Right lobe of liver (tissue), 6 donors: ENCODE results near the gene CREB3L2. TPM values are rescaled to one million over a fixed set of nuclear protein-coding genes. Genes with fewer than 3 reads are reported as not detected.

ENCODE experiments used
- ATAC-seq, 4 donors: fragments of 200-7000 bp; cut with Tn5 transposase; one replicate each; pipeline ENCODE4 v1.9.1; 2020; ENCODE audit warnings: mild to moderate bottlenecking in 4 of 4, moderate library complexity in 4 of 4
- DNase-seq, 3 donors: peaks; one replicate each; pipeline ENCODE4 v3.0.0-alpha.2; 2020
- H3K27ac ChIP-seq, 3 donors: fragments of 200-600 bp; one replicate each; pipeline ENCODE4 v1.8.0; 2022
- H3K27me3 ChIP-seq, 2 donors: fragments of 200-600 bp; one replicate each; pipeline ENCODE4 v1.8.0; 2022
- H3K36me3 ChIP-seq, 4 donors: fragments of 200-600 bp; sonication (generic) in 1 of 4; one replicate each; pipeline versions ENCODE4 v1.5.1 to v1.8.0; 2017 to 2022; ENCODE audit warnings: control low read depth in 1 of 4
- H3K4me1 ChIP-seq, 4 donors: fragments of 200-600 bp; sonication (generic) in 1 of 4; one replicate each; pipeline versions ENCODE4 v1.5.1 to v1.8.0; 2017 to 2022; ENCODE audit warnings: control low read depth in 1 of 4
- H3K4me3 ChIP-seq, 3 donors: fragments of 200-600 bp; one replicate each; pipeline ENCODE4 v1.8.0; 2022
- H3K9me3 ChIP-seq, 4 donors: fragments of 200-600 bp; sonication (generic) in 1 of 4; one replicate each; pipeline versions ENCODE4 v1.5.1 to v1.8.0; 2017 to 2022; ENCODE audit warnings: control low read depth in 1 of 4
- POLR2A ChIP-seq: fragments of 450-650 bp; IDR thresholded peaks from one replicate; pipeline ENCODE4 v1.6.1; 2017; ENCODE audit warnings: antibody characterized with exemption, mild to moderate bottlenecking
- WGBS: methylation state at CpG from one replicate; pipeline ENCODE4 v1.1.6; 2018; ENCODE audit warnings: low coverage, low lambda C conversion rate; ENCODE audit not compliant: insufficient coverage; ENCODE audit errors: missing lambda C conversion rate; 5-methylcytosine and 5-hydroxymethylcytosine counted together
- intact Hi-C, 2 donors: fragments of 100-400 bp; cut with DNase I; formaldehyde crosslinking; loops; one replicate each; pipeline versions ENCODE4 v1.11.2 to v1.14.1; 2022
- total RNA-seq, 6 experiments: library from RNA; depleted of rRNA in 2 of 6; stranded (reverse); fragments of >200 nt in 2 of 6; fragmentation: NEBNext Ultra II Directional in 3 of 6; extraction: Animal tissue kit (Norgen Biotek cat#: 25700) in 3 of 6; gene quantifications; one replicate each; pipeline versions ENCODE4 v1.1.0 to v1.2.4, GENCODE V29; 2016 to 2023
- TF ChIP-seq, protein P1 (sequence below), 4 donors: fragments of 200-600 bp in 3 of 4; fragments of 450-650 bp in 1 of 4; IDR thresholded peaks; one replicate each; pipeline versions ENCODE4 v1.5.1 to v1.8.0; 2016 to 2022; ENCODE audit warnings: antibody characterized with exemption in 4 of 4, mild to moderate bottlenecking in 2 of 4
- donor health status: DM: no; HTN: yes; CAD: no.
- donor health status: DM: no; HTN: no; CAD: no.
- donor health status: DM: no; HTN: no; CAD: no.
- donor health status: DM: no; HTN: yes; CAD: no.
- donor health status: DM: no; HTN: yes; CAD: no.

Gene CREB3L2
- total RNA-seq, 6 experiments from 2014 or later, result 11.5 to 29.9 (median 18.2) TPM

DNA sequence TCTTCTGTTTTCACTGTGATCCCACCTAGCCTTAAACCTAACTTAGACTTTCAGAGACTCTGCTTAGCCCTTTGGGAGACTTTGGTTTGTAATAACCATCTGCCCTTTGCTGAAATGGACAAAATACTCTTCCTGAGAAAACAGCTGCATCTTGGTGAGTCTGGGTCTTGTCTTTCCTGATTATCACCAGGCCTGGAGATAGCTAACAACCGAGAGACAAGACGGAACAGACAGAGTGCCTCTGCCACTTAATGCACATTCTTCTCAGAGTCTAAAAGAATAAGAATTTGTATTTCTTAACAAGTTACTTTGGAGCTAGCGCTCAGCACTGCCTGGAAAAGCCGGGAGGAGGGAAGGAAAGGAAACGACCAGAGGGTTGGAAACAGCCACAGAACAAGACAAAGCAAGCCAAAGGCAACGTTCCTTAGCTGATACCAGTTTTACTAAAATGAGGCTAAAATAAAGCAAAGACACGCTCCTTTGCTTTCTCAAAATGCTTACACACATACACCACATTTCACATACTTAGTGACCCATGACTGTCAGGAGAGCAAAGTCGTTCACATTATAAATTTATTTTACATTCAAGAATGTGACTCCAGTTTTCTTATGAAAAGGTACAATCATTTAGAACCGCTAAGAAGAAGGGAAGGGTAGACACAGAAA lies 84.8 kb downstream of the CREB3L2 start:
- ATAC-seq (no peak), DNase-seq (no peak)
- Histone ChIP-seq H3K36me3 (peaks cover 0 to 36% (median 12%) of the 10 kb centered on the region in 4 donors), H3K27me3 (no peaks in the 10 kb centered on the region), H3K4me1 (peaks cover 0 to 14% (median 5%) of the 10 kb centered on the region in 4 donors), H3K27ac (no peak overlapping the region), H3K9me3 (no peaks in the 10 kb centered on the region), H3K4me3 (no peak overlapping the region)
- intact Hi-C loops, result no loop called here
- WGBS, result 77% methylated on average over 9 of the region's 9 CpGs
- TF ChIP-seq POLR2A, result no peak
- TF ChIP-seq, protein P1, sequence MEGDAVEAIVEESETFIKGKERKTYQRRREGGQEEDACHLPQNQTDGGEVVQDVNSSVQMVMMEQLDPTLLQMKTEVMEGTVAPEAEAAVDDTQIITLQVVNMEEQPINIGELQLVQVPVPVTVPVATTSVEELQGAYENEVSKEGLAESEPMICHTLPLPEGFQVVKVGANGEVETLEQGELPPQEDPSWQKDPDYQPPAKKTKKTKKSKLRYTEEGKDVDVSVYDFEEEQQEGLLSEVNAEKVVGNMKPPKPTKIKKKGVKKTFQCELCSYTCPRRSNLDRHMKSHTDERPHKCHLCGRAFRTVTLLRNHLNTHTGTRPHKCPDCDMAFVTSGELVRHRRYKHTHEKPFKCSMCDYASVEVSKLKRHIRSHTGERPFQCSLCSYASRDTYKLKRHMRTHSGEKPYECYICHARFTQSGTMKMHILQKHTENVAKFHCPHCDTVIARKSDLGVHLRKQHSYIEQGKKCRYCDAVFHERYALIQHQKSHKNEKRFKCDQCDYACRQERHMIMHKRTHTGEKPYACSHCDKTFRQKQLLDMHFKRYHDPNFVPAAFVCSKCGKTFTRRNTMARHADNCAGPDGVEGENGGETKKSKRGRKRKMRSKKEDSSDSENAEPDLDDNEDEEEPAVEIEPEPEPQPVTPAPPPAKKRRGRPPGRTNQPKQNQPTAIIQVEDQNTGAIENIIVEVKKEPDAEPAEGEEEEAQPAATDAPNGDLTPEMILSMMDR (IDR thresholded peaks at IDR 0.05), result no peak

DNA sequence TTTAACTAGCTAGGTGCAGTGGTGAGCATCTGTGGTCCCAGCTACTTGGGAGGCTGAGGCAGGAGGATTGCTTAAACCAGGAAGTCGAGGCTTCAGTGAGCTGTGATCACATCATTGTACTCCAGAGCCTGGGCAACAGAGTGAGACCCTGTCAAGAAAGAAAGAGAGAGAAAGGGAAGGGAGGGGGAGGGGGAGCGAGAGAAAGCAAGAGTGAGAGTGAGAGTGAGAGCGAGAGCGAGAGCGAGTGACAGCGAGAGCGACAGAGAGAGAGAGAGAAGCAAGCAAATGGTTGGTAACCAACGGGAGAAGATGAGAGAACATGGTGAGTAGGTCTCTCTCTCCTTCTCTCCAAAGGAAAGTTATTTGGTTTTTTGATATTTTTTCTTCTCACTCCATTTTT lies 85.3 kb downstream of the CREB3L2 start:
- Histone ChIP-seq H3K9me3 (no peaks in the 10 kb centered on the region), H3K4me1 (peaks cover 0 to 10% (median 2%) of the 10 kb centered on the region in 4 donors), H3K36me3 (peaks cover 0 to 41% (median 14%) of the 10 kb centered on the region in 4 donors), H3K27me3 (no peaks in the 10 kb centered on the region), H3K27ac (no peak overlapping the region), H3K4me3 (no peak overlapping the region)
- intact Hi-C loops, result no loop called here
- no peak for DNase-seq
- 91% methylated on average over 8 of the region's 8 CpGs for WGBS
- no peak for ATAC-seq
- TF ChIP-seq, protein P1 (IDR thresholded peaks at IDR 0.05), result no peak
- TF ChIP-seq POLR2A, result no peak

DNA sequence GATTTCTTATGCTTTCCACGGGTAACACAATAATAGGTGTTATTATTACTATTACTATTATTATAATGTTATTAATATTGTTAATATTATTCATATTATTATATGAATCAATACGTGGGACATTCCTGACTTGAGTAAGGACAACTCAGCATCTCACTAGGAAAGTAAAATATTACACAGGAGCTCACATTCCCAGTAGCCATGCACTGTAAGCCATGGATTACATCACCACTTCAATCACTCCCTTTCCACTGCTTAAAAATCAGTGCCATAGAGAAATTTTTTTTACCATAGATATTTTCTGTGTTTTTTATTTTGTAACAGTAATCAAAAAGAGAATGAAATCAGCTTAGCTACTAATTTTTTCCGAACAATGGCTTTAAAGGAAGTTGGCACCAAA lies 86.6 kb downstream of the CREB3L2 start:
- no peaks in the 10 kb centered on the region for H3K27me3 ChIP-seq
- no peak overlapping the region for H3K4me3 ChIP-seq
- ATAC-seq, result no peak
- no peak overlapping the region for H3K27ac ChIP-seq
- intact Hi-C loops, result no loop called here
- no peak for DNase-seq
- H3K9me3 ChIP-seq, result no peaks in the 10 kb centered on the region
- peaks cover 0 to 54% (median 19%) of the 10 kb centered on the region in 4 donors for H3K36me3 ChIP-seq
- WGBS, result 84% methylated on average over 3 of the region's 3 CpGs
- TF ChIP-seq POLR2A, result no peak
- H3K4me1 ChIP-seq, result no peaks in the 10 kb centered on the region

DNA sequence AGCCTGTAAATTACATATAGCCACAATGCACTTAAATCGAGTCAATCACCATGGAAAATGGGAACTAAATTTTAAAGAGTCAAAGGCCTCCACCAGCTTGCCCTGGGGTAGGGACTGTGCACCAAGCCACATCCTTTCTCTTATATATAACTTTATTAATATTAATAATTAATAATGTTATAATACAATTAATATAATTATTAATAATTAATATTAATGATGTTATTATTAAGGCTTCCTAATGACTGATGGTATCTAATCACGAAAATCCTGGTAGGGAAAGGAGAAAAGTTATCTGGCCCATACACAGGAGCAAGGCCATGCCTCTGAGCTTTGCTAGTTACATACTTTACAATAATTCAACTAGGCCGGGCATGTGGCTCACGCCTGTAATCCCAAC lies 87.9 kb downstream of the CREB3L2 start:
- WGBS, result 94% methylated on average over 3 of the region's 4 CpGs
- TF ChIP-seq, protein P1 (IDR thresholded peaks at IDR 0.05), result no peak
- TF ChIP-seq POLR2A, result no peak
- H3K27me3 ChIP-seq, result no peaks in the 10 kb centered on the region
- DNase-seq, result no peak
- no peaks in the 10 kb centered on the region for H3K9me3 ChIP-seq
- H3K4me1 ChIP-seq, result no peaks in the 10 kb centered on the region
- peaks cover 0 to 63% (median 20%) of the 10 kb centered on the region in 4 donors for H3K36me3 ChIP-seq
- no peak overlapping the region for H3K4me3 ChIP-seq
- no peak for ATAC-seq
- intact Hi-C loops, result no loop called here
- H3K27ac ChIP-seq, result no peak overlapping the region

DNA sequence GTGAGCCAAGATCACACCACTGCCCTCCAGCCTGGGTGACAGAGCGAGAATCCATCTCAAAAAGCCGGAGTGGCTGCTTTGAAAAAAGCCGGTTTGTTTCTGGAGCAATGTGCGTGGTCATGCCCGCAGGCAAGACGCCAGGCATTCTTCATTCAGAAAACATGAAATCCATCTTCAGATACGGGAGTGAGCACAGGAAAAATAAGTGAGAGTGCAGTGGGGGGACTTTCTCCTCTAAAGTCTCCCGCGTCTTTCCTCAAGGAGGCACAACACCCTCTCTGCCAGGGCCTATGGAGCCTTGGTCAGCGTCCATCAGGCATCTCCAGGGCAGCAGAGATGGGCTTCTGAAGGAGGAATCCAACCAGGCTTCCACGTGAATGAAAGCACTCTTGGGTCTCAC lies 92.8 kb downstream of the CREB3L2 start:
- TF ChIP-seq, protein P1 (IDR thresholded peaks at IDR 0.05), result no peak
- TF ChIP-seq POLR2A, result no peak
- intact Hi-C loops, result loop anchor here in 1 of 2 donors (5.0 to 10.0 kb wide), 2 partner anchors 98 to 254 kb away; no protein-coding TSS in a partner anchor
- Histone ChIP-seq H3K4me3 (no peak overlapping the region), H3K27ac (no peak overlapping the region), H3K36me3 (peaks cover 0 to 74% (median 30%) of the 10 kb centered on the region in 4 donors), H3K4me1 (no peaks in the 10 kb centered on the region), H3K27me3 (no peaks in the 10 kb centered on the region), H3K9me3 (no peaks in the 10 kb centered on the region)
- ATAC-seq (peak in 1 of 4 donors; percentile 7), DNase-seq (no peak)
- WGBS, result 94% methylated on average over 9 of the region's 11 CpGs
